ENCODE measurements around the gene IFI6.

The IFI6 gene

GRCh38 chr1:27652111-27652864, 19.7 kb downstream of the IFI6 start:
- no peak overlapping the region for H3K27ac ChIP-seq (ENCODE audit: low read depth, low read length, poor library complexity, severe bottlenecking)

GRCh38 chr1:27650539-27651175, 21.3 kb downstream of the IFI6 start:
- Histone ChIP-seq H3K9ac (ENCODE audit: low read length) (no peak overlapping the region), H3K4me2 (ENCODE audit: low read length) (no peak overlapping the region), H3F3A (ENCODE audit: insufficient read depth, low read length) (no peaks in the 10 kb centered on the region), H4K20me1 (ENCODE audit: insufficient read depth, low read length) (no peaks in the 10 kb centered on the region), H2AFZ (ENCODE audit: low read length) (no peak overlapping the region), H3K36me3 (ENCODE audit: insufficient read depth, low read length) (no peaks in the 10 kb centered on the region), H3K4me3 (ENCODE audit: low read depth, low read length, poor library complexity, severe bottlenecking) (no peak overlapping the region), H3K27ac (ENCODE audit: low read depth, low read length, poor library complexity, severe bottlenecking) (no peak overlapping the region), H3K4me1 (ENCODE audit: insufficient read depth, low read length, severe bottlenecking) (no peaks in the 10 kb centered on the region), H3K9me3 (ENCODE audit: low read length) (no peaks in the 10 kb centered on the region), H3K27me3 (ENCODE audit: insufficient read depth, low read length) (no peaks in the 10 kb centered on the region), H3K79me2 (ENCODE audit: insufficient read depth, low read length) (no peaks in the 10 kb centered on the region), H3K9me2 (ENCODE audit: low read depth, low read length) (no peaks in the 10 kb centered on the region)
- TF ChIP-seq CTCF (IDR thresholded peaks at IDR 0.05; ENCODE audit: low read length) (no peak), EZH2 (IDR thresholded peaks at IDR 0.05; ENCODE audit: borderline replicate concordance, low read length) (no peak)

More at GRCh38 chr1:27652111-27652864, 19.7 kb downstream of the IFI6 start:
- H3K4me1 ChIP-seq (ENCODE audit: insufficient read depth, low read length, severe bottlenecking): no peaks in the 10 kb centered on the region
- no peak overlapping the region for H3K4me3 ChIP-seq (ENCODE audit: low read depth, low read length, poor library complexity, severe bottlenecking)
- H4K20me1 ChIP-seq (ENCODE audit: insufficient read depth, low read length): no peaks in the 10 kb centered on the region
- no peaks in the 10 kb centered on the region for H3K9me3 ChIP-seq (ENCODE audit: low read length)
- no peaks in the 10 kb centered on the region for H3K27me3 ChIP-seq (ENCODE audit: insufficient read depth, low read length)
- H3F3A ChIP-seq (ENCODE audit: insufficient read depth, low read length): no peaks in the 10 kb centered on the region
- no peaks in the 10 kb centered on the region for H3K36me3 ChIP-seq (ENCODE audit: insufficient read depth, low read length)
- H3K79me2 ChIP-seq (ENCODE audit: insufficient read depth, low read length): no peaks in the 10 kb centered on the region
- no peak overlapping the region for H3K9ac ChIP-seq (ENCODE audit: low read length)
- H3K4me2 ChIP-seq (ENCODE audit: low read length): no peak overlapping the region
- TF ChIP-seq EZH2 (IDR thresholded peaks at IDR 0.05; ENCODE audit: borderline replicate concordance, low read length): no peak
- TF ChIP-seq CTCF (IDR thresholded peaks at IDR 0.05; ENCODE audit: low read length): no peak
- H2AFZ ChIP-seq (ENCODE audit: low read length): no peak overlapping the region
- no peaks in the 10 kb centered on the region for H3K9me2 ChIP-seq (ENCODE audit: low read depth, low read length)

- Histone ChIP-seq H3K27ac (ENCODE audit: low read depth, low read length, poor library complexity, severe bottlenecking) (no peak overlapping the region), H3K9me3 (ENCODE audit: low read length) (no peaks in the 10 kb centered on the region), H3K79me2 (ENCODE audit: insufficient read depth, low read length) (no peaks in the 10 kb centered on the region), H3F3A (ENCODE audit: insufficient read depth, low read length) (no peaks in the 10 kb centered on the region), H3K4me1 (ENCODE audit: insufficient read depth, low read length, severe bottlenecking) (no peaks in the 10 kb centered on the region), H2AFZ (ENCODE audit: low read length) (no peak overlapping the region), H3K36me3 (ENCODE audit: insufficient read depth, low read length) (no peaks in the 10 kb centered on the region), H3K9me2 (ENCODE audit: low read depth, low read length) (no peaks in the 10 kb centered on the region), H3K4me3 (ENCODE audit: low read depth, low read length, poor library complexity, severe bottlenecking) (no peak overlapping the region), H4K20me1 (ENCODE audit: insufficient read depth, low read length) (no peaks in the 10 kb centered on the region), H3K4me2 (ENCODE audit: low read length) (no peak overlapping the region), H3K27me3 (ENCODE audit: insufficient read depth, low read length) (no peaks in the 10 kb centered on the region), H3K9ac (ENCODE audit: low read length) (no peak overlapping the region)
- no peak for TF ChIP-seq CTCF (IDR thresholded peaks at IDR 0.05; ENCODE audit: low read length)
- no peak for TF ChIP-seq EZH2 (IDR thresholded peaks at IDR 0.05; ENCODE audit: borderline replicate concordance, low read length)
These were observed 21.8 kb downstream of the IFI6 start for GRCh38 chr1:27650171-27650538.
